ENCODE data around the gene GPR33. TPM values are rescaled to one million over a fixed set of nuclear protein-coding genes. Genes with fewer than 3 reads are reported as not detected.

Gene GPR33
- total RNA-seq: not detected

GRCh38 chr14:31487886-31488285, at the start of gene GPR33:
GPR33 (minus strand) TSS chr14:31488039; CDS start chr14:31483965, 4,074 bp downstream.

GRCh38 chr14:31456841-31457664, 30.8 kb downstream of the GPR33 start, which contains the start of gene DTD2:
DTD2 (minus strand) TSS chr14:31457506; CDS start chr14:31457393, 113 bp downstream.

Other genes starting within 250 kb of the GPR33 start
- 48.9 TPM for gene HEATR5A, start 67.5 kb downstream of the GPR33 start, total RNA-seq
- gene DTD2, start 30.5 kb downstream of the GPR33 start, total RNA-seq: 55.8 TPM
- gene NUBPL, start 73.4 kb upstream of the GPR33 start, total RNA-seq: 17.8 TPM